ENCODE results near the gene THRSP. TPM values are rescaled to one million over a fixed set of nuclear protein-coding genes. Genes with fewer than 3 reads are reported as not detected.

Gene THRSP
- total and polyA plus RNA-seq, 4 donors: 30.9 to 90.1 (median 51.1) TPM; not detected in 1

DNA sequence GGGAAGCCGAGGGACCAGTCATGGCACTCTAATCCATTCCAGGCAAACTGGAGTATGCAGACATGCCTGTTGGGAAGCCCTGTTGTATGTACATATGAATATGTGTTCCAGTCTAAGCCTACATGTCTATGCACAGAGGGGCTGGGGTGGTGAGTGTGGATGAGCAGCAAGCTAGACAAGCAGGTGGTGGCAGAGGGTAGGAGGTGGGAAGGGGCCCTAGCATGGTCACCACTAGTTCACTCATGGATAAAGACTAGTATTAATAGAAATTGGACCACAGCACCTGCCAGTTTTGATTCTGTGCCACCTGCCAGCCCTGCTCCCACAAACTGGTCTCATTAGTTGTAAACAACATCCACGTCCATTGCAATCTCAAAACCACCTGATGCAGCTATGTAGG, 1.5 kb downstream of the THRSP start:
- Histone ChIP-seq H3K9me3 (ENCODE audit: control insufficient read depth in 4 of 4, low read length in 3 of 4) (no peaks in the 10 kb centered on the region), H3K9ac (ENCODE audit: low read depth in 1 of 2, low read length in 2 of 2) (peak overlapping the region; percentile 68 to 70), H3K4me3 (ENCODE audit: low read depth in 1 of 3, low read length in 3 of 3) (peak overlapping the region; percentile 50 to 76 (median 75)), H3K27ac (ENCODE audit: low read depth in 1 of 2, low read length in 2 of 2) (peak overlapping the region; percentile 54 to 65), H3K4me1 (ENCODE audit: control insufficient read depth in 4 of 4, insufficient read depth in 4 of 4, low read length in 3 of 4) (peaks cover 8 to 55% (median 27%) of the 10 kb centered on the region in 4 donors), H3K27me3 (ENCODE audit: control insufficient read depth in 4 of 4, insufficient read depth in 4 of 4, low read length in 3 of 4) (no peaks in the 10 kb centered on the region), H3K36me3 (ENCODE audit: control insufficient read depth in 4 of 4, insufficient read depth in 3 of 4, low read depth in 1 of 4, low read length in 3 of 4) (peaks cover 2 to 11% (median 6%) of the 10 kb centered on the region in 4 donors)
- TF ChIP-seq REST (IDR thresholded peaks at IDR 0.05) (no peak), EGR1 (IDR thresholded peaks at IDR 0.05; ENCODE audit: low read depth in 2 of 2) (no peak), JUND (IDR thresholded peaks at IDR 0.05) (no peak), NR2F2 (IDR thresholded peaks at IDR 0.05) (no peak), FOXA1 (IDR thresholded peaks at IDR 0.05) (no peak), CTCF (IDR thresholded peaks at IDR 0.05; ENCODE audit: low read depth, low read length, missing input control) (no peak), SP1 (IDR thresholded peaks at IDR 0.05) (no peak)
- TF ChIP-seq, protein P1, sequence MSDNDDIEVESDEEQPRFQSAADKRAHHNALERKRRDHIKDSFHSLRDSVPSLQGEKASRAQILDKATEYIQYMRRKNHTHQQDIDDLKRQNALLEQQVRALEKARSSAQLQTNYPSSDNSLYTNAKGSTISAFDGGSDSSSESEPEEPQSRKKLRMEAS (IDR thresholded peaks at IDR 0.05): no peak
- TF ChIP-seq, protein P2, sequence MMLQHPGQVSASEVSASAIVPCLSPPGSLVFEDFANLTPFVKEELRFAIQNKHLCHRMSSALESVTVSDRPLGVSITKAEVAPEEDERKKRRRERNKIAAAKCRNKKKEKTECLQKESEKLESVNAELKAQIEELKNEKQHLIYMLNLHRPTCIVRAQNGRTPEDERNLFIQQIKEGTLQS (IDR thresholded peaks at IDR 0.05): no peak
- DNase-seq (ENCODE audit: low spot score): no peak
- 37% methylated on average over 2 of the region's 2 CpGs for WGBS

DNA sequence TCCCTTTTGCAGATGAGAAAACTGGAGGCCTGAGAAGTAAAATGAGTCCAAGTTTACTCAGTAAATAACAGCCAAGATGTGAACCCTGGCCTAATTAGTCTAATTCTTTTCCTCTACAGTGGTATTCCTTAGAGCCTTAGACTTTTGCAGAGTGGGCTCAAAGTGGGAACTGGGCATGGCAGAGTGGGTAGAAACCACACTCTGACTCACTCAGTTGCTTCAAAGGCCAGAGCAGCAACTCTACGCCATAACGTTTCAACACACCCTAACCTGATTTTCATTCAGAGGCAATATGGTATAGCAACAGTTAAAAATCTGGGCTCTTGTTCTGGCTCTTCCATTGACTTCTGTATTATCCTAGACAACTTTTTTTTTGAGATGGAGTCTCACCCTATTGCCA, 2.8 kb downstream of the THRSP start:
- Histone ChIP-seq H3K4me3 (ENCODE audit: low read depth in 1 of 3, low read length in 3 of 3) (no peak overlapping the region), H3K27ac (ENCODE audit: low read depth in 1 of 2, low read length in 2 of 2) (peak overlapping the region in 1 of 2 donors; percentile 52), H3K36me3 (ENCODE audit: control insufficient read depth in 4 of 4, insufficient read depth in 3 of 4, low read depth in 1 of 4, low read length in 3 of 4) (peaks cover 5 to 16% (median 12%) of the 10 kb centered on the region in 4 donors), H3K4me1 (ENCODE audit: control insufficient read depth in 4 of 4, insufficient read depth in 4 of 4, low read length in 3 of 4) (peaks cover 6 to 43% (median 21%) of the 10 kb centered on the region in 4 donors), H3K27me3 (ENCODE audit: control insufficient read depth in 4 of 4, insufficient read depth in 4 of 4, low read length in 3 of 4) (no peaks in the 10 kb centered on the region), H3K9me3 (ENCODE audit: control insufficient read depth in 4 of 4, low read length in 3 of 4) (no peaks in the 10 kb centered on the region), H3K9ac (ENCODE audit: low read depth in 1 of 2, low read length in 2 of 2) (no peak overlapping the region)
- 41% methylated on average over 2 of the region's 2 CpGs for WGBS
- DNase-seq (ENCODE audit: low spot score): no peak
- TF ChIP-seq NR2F2 (IDR thresholded peaks at IDR 0.05) (no peak), FOXA1 (IDR thresholded peaks at IDR 0.05) (no peak), REST (IDR thresholded peaks at IDR 0.05) (no peak), SP1 (IDR thresholded peaks at IDR 0.05) (no peak), FOXA2 (IDR thresholded peaks at IDR 0.05) (no peak), EGR1 (IDR thresholded peaks at IDR 0.05; ENCODE audit: low read depth in 2 of 2) (no peak), RAD21 (IDR thresholded peaks at IDR 0.05) (no peak), HNF4G (IDR thresholded peaks at IDR 0.05) (no peak), YY1 (IDR thresholded peaks at IDR 0.05) (no peak), ZBTB33 (IDR thresholded peaks at IDR 0.05) (no peak), TAF1 (conservative IDR thresholded peaks at IDR 0.05) (no peak), RXRA (IDR thresholded peaks at IDR 0.05) (no peak), CTCF (IDR thresholded peaks at IDR 0.05; ENCODE audit: low read depth, low read length, missing input control) (no peak), HNF4A (conservative IDR thresholded peaks at IDR 0.05) (no peak)
- TF ChIP-seq, protein P1 (IDR thresholded peaks at IDR 0.05): no peak
- TF ChIP-seq, protein P2 (IDR thresholded peaks at IDR 0.05): no peak
